GM12874 (cell line): ENCODE measurements around the gene MIOX.

Source experiments
- CTCF ChIP-seq: IDR thresholded peaks from 2 replicates; pipeline ENCODE4 v1.5.1; 2011; ENCODE audit warnings: low read depth, mild to moderate bottlenecking, control low read depth, low read length, moderate library complexity; ENCODE audit not compliant: insufficient read depth

The MIOX gene

GRCh38 chr22:50486561-50487289, at the start of gene MIOX:
Gene MIOX (plus strand): TSS chr22:50486859. CDS start chr22:50486898, 39 bp downstream.
- no peak for TF ChIP-seq CTCF

GRCh38 chr22:50437511-50438304, 49.0 kb upstream of the MIOX start:
- no peak for TF ChIP-seq CTCF

- no peak for TF ChIP-seq CTCF
Observed at GRCh38 chr22:50438305-50439275, 48.1 kb upstream of the MIOX start.

GRCh38 chr22:50439314-50439870, 47.3 kb upstream of the MIOX start:
- no peak for TF ChIP-seq CTCF

GRCh38 chr22:50439871-50440331, 46.8 kb upstream of the MIOX start:
- no peak for TF ChIP-seq CTCF

GRCh38 chr22:50440544-50441249, 46.0 kb upstream of the MIOX start:
- TF ChIP-seq CTCF, result no peak
